Body of pancreas (tissue), 4 donors: ENCODE results near the gene CPT2.

Source experiments
- CTCF ChIP-seq, 7 experiments: fragments of 450-650 bp in 4 of 7; fragments of 200-600 bp in 3 of 7; sonication (generic) in 3 of 7; IDR thresholded peaks; one replicate each; pipeline ENCODE4 v1.5.1; 2016 to 2019; ENCODE audit warnings: antibody characterized with exemption in 7 of 7
- POLR2A ChIP-seq, 3 donors: fragments of 450-650 bp; IDR thresholded peaks; one replicate each; pipeline ENCODE4 v1.6.1; 2016; ENCODE audit warnings: antibody characterized with exemption in 3 of 3, mild to moderate bottlenecking in 2 of 3

- no peak for TF ChIP-seq CTCF (IDR thresholded peaks at IDR 0.05)
- no peak for TF ChIP-seq POLR2A (IDR thresholded peaks at IDR 0.05)
These were observed 21.6 kb downstream of the CPT2 start for GRCh38 chr1:53218201-53218600.
